ENCODE measurements around the gene MMP24. TPM values are rescaled to one million over a fixed set of nuclear protein-coding genes. Genes with fewer than 3 reads are reported as not detected.

MMP24 gene
- total RNA-seq, 1 donor from 2014 or later = 15.6 TPM

- Mint-ChIP-seq H3K36me3 (ENCODE audit: low read depth, unreplicated experiment) (peaks cover 5% of the 10 kb centered on the region), H3K9me3 (ENCODE audit: unreplicated experiment) (no peaks in the 10 kb centered on the region), H3K27me3 (ENCODE audit: low read depth, unreplicated experiment) (no peaks in the 10 kb centered on the region), H3K4me1 (ENCODE audit: low read depth, unreplicated experiment) (peaks cover 66% of the 10 kb centered on the region), H3K27ac (ENCODE audit: unreplicated experiment) (peak overlapping the region; percentile 96), H3K4me3 (ENCODE audit: unreplicated experiment) (peak overlapping the region; percentile 29)
- peak overlapping the region; percentile 80 for H3K9ac ChIP-seq (ENCODE audit: low read length)
- H3K4me2 ChIP-seq (ENCODE audit: low read length) = peak overlapping the region; percentile 75
- H3K27ac ChIP-seq (ENCODE audit: low read depth, low read length) = peak overlapping the region; percentile 97
- H3K9me3 ChIP-seq (ENCODE audit: insufficient read depth, low read depth, low read length) = no peaks in the 10 kb centered on the region
- no peak overlapping the region for H2AFZ ChIP-seq (ENCODE audit: low read depth, low read length)
- H3K36me3 ChIP-seq (ENCODE audit: insufficient read depth, low read length) = no peaks in the 10 kb centered on the region
- FAIRE-seq (no peak), DNase-seq (ENCODE audit: low read depth) (peak; percentile 91)
- peaks cover 69% of the 10 kb centered on the region for H3K4me1 ChIP-seq (ENCODE audit: insufficient read depth, low read length)
- TF ChIP-seq EZH2 (IDR thresholded peaks at IDR 0.05; ENCODE audit: insufficient read depth, low read length) = no peak
- TF ChIP-seq CTCF (IDR thresholded peaks at IDR 0.05; ENCODE audit: insufficient read depth, low read depth, low read length) = no peak
- no peaks in the 10 kb centered on the region for H3K27me3 ChIP-seq (ENCODE audit: insufficient read depth, low read length)
- peaks cover 5% of the 10 kb centered on the region for H3K79me2 ChIP-seq (ENCODE audit: insufficient read depth, low read length)
- no peaks in the 10 kb centered on the region for H4K20me1 ChIP-seq (ENCODE audit: insufficient read depth, low read length)
- no peak overlapping the region for H3K4me3 ChIP-seq (ENCODE audit: insufficient read depth, low read depth, low read length)
Observed at GRCh38 chr20:35318502-35319157, 92.1 kb downstream of the MMP24 start.

GRCh38 chr20:35319192-35319870, 92.8 kb downstream of the MMP24 start:
- no peaks in the 10 kb centered on the region for H3K27me3 ChIP-seq (ENCODE audit: insufficient read depth, low read length)
- H3K79me2 ChIP-seq (ENCODE audit: insufficient read depth, low read length) = peaks cover 5% of the 10 kb centered on the region
- peaks cover 67% of the 10 kb centered on the region for H3K4me1 ChIP-seq (ENCODE audit: insufficient read depth, low read length)
- H3K4me1 Mint-ChIP-seq (ENCODE audit: low read depth, unreplicated experiment) = peaks cover 63% of the 10 kb centered on the region
- TF ChIP-seq CTCF (IDR thresholded peaks at IDR 0.05; ENCODE audit: insufficient read depth, low read depth, low read length) (no peak), EZH2 (IDR thresholded peaks at IDR 0.05; ENCODE audit: insufficient read depth, low read length) (no peak)
- H3K27ac ChIP-seq (ENCODE audit: low read depth, low read length) = peak overlapping the region; percentile 97
- FAIRE-seq (no peak), DNase-seq (ENCODE audit: low read depth) (peak; percentile 83)
- peaks cover 4% of the 10 kb centered on the region for H3K36me3 Mint-ChIP-seq (ENCODE audit: low read depth, unreplicated experiment)
- no peaks in the 10 kb centered on the region for H3K27me3 Mint-ChIP-seq (ENCODE audit: low read depth, unreplicated experiment)
- peak overlapping the region; percentile 80 for H3K9ac ChIP-seq (ENCODE audit: low read length)
- H3K27ac Mint-ChIP-seq (ENCODE audit: unreplicated experiment) = peak overlapping the region; percentile 96
- H3K4me3 Mint-ChIP-seq (ENCODE audit: unreplicated experiment) = peak overlapping the region; percentile 40
- no peaks in the 10 kb centered on the region for H4K20me1 ChIP-seq (ENCODE audit: insufficient read depth, low read length)
- no peak overlapping the region for H2AFZ ChIP-seq (ENCODE audit: low read depth, low read length)
- H3K4me2 ChIP-seq (ENCODE audit: low read length) = peak overlapping the region; percentile 75
- H3K9me3 Mint-ChIP-seq (ENCODE audit: unreplicated experiment) = no peaks in the 10 kb centered on the region
- no peaks in the 10 kb centered on the region for H3K9me3 ChIP-seq (ENCODE audit: insufficient read depth, low read depth, low read length)
- H3K36me3 ChIP-seq (ENCODE audit: insufficient read depth, low read length) = no peaks in the 10 kb centered on the region
- H3K4me3 ChIP-seq (ENCODE audit: insufficient read depth, low read depth, low read length) = no peak overlapping the region

GRCh38 chr20:35319871-35320197, 93.3 kb downstream of the MMP24 start:
- H3K27ac Mint-ChIP-seq (ENCODE audit: unreplicated experiment) = peak overlapping the region; percentile 96
- TF ChIP-seq CTCF (IDR thresholded peaks at IDR 0.05; ENCODE audit: insufficient read depth, low read depth, low read length) (no peak), EZH2 (IDR thresholded peaks at IDR 0.05; ENCODE audit: insufficient read depth, low read length) (no peak)
- peak overlapping the region; percentile 64 for H3K4me3 Mint-ChIP-seq (ENCODE audit: unreplicated experiment)
- FAIRE-seq (no peak), DNase-seq (ENCODE audit: low read depth) (peak; percentile 87)
- Histone ChIP-seq H3K4me3 (ENCODE audit: insufficient read depth, low read depth, low read length) (peak overlapping the region; percentile 21), H3K9me3 (ENCODE audit: insufficient read depth, low read depth, low read length) (no peaks in the 10 kb centered on the region), H3K9ac (ENCODE audit: low read length) (peak overlapping the region; percentile 80), H3K27ac (ENCODE audit: low read depth, low read length) (peak overlapping the region; percentile 97), H2AFZ (ENCODE audit: low read depth, low read length) (no peak overlapping the region), H4K20me1 (ENCODE audit: insufficient read depth, low read length) (no peaks in the 10 kb centered on the region), H3K79me2 (ENCODE audit: insufficient read depth, low read length) (peaks cover 5% of the 10 kb centered on the region), H3K36me3 (ENCODE audit: insufficient read depth, low read length) (no peaks in the 10 kb centered on the region), H3K27me3 (ENCODE audit: insufficient read depth, low read length) (no peaks in the 10 kb centered on the region), H3K4me1 (ENCODE audit: insufficient read depth, low read length) (peaks cover 63% of the 10 kb centered on the region), H3K4me2 (ENCODE audit: low read length) (peak overlapping the region; percentile 75)
- peaks cover 2% of the 10 kb centered on the region for H3K36me3 Mint-ChIP-seq (ENCODE audit: low read depth, unreplicated experiment)
- H3K27me3 Mint-ChIP-seq (ENCODE audit: low read depth, unreplicated experiment) = no peaks in the 10 kb centered on the region
- peaks cover 58% of the 10 kb centered on the region for H3K4me1 Mint-ChIP-seq (ENCODE audit: low read depth, unreplicated experiment)
- no peaks in the 10 kb centered on the region for H3K9me3 Mint-ChIP-seq (ENCODE audit: unreplicated experiment)
